ENCODE data around the gene AVP.
A peak's percentile ranks its signal among the peaks of the same experiment; 100 is the strongest.

AVP gene

GRCh38 chr20:3059489-3059888, 25.0 kb downstream of the AVP start:
- TF ChIP-seq CTCF (IDR thresholded peaks at IDR 0.05; ENCODE audit: borderline replicate concordance, insufficient read depth, low read depth, low read length): no peak
- no peak overlapping the region for H3K4me3 ChIP-seq (ENCODE audit: low read depth, low read length)

GRCh38 chr20:3051385-3052019, 33.0 kb downstream of the AVP start:
- TF ChIP-seq CTCF (IDR thresholded peaks at IDR 0.05; ENCODE audit: borderline replicate concordance, insufficient read depth, low read depth, low read length): no peak
- H3K4me3 ChIP-seq (ENCODE audit: low read depth, low read length): no peak overlapping the region

- TF ChIP-seq CTCF (IDR thresholded peaks at IDR 0.05; ENCODE audit: borderline replicate concordance, insufficient read depth, low read depth, low read length): no peak
- H3K4me3 ChIP-seq (ENCODE audit: low read depth, low read length): no peak overlapping the region
Observed at GRCh38 chr20:3047486-3048419, 36.8 kb downstream of the AVP start.

GRCh38 chr20:3046677-3047462, 37.7 kb downstream of the AVP start:
- peak overlapping the region; percentile 75 for H3K4me3 ChIP-seq (ENCODE audit: low read depth, low read length)
- no peak for TF ChIP-seq CTCF (IDR thresholded peaks at IDR 0.05; ENCODE audit: borderline replicate concordance, insufficient read depth, low read depth, low read length)

GRCh38 chr20:3045816-3046676, 38.5 kb downstream of the AVP start, which contains the start of gene MRPS26:
Gene MRPS26, plus strand, starts transcription at chr20:3046052. Its CDS starts 17 bp downstream, at chr20:3046069.
- H3K4me3 ChIP-seq (ENCODE audit: low read depth, low read length): peak within 1 kb of the TSS; percentile 75
- TF ChIP-seq CTCF (IDR thresholded peaks at IDR 0.05; ENCODE audit: borderline replicate concordance, insufficient read depth, low read depth, low read length): no peak

All from GM12875 (cell line).